Inflammatory macrophage treated with lipopolysaccharide for 1 hour (primary cell): ENCODE results near the gene GNG8.

Experiments
- DNase-seq, 2 donors: peaks; one replicate each; pipeline ENCODE4 v3.0.0-alpha.2; 2020 to 2022

GNG8 gene

GRCh38 chr19:46616631-46617322 lies 19.2 kb downstream of the GNG8 start:
- peak in 1 of 2 donors; percentile 40 for DNase-seq

- DNase-seq: no peak
These were observed 20.0 kb downstream of the GNG8 start for GRCh38 chr19:46615966-46616365.

- DNase-seq: peak; percentile 64 to 94
These were observed 21.8 kb downstream of the GNG8 start for GRCh38 chr19:46614114-46614722.

GRCh38 chr19:46613525-46613924 lies 22.5 kb downstream of the GNG8 start:
- DNase-seq: no peak

GRCh38 chr19:46611776-46612175 lies 24.2 kb downstream of the GNG8 start:
- DNase-seq: no peak

GRCh38 chr19:46610851-46611770 lies 24.9 kb downstream of the GNG8 start:
- DNase-seq: peak in 1 of 2 donors; percentile 23

GRCh38 chr19:46610413-46610775 lies 25.6 kb downstream of the GNG8 start:
- DNase-seq: no peak

- DNase-seq: no peak
These were observed 26.2 kb downstream of the GNG8 start for GRCh38 chr19:46609511-46610412.

- DNase-seq: no peak
These were observed 27.2 kb downstream of the GNG8 start for GRCh38 chr19:46608581-46609345.

- DNase-seq: no peak
These were observed 27.8 kb downstream of the GNG8 start for GRCh38 chr19:46608178-46608577.

GRCh38 chr19:46607448-46607841 lies 28.6 kb downstream of the GNG8 start:
- DNase-seq: no peak

- no peak for DNase-seq
These were observed 29.1 kb downstream of the GNG8 start for GRCh38 chr19:46606681-46607447.

- no peak for DNase-seq
These were observed 30.0 kb downstream of the GNG8 start for GRCh38 chr19:46606019-46606418.

- DNase-seq: no peak
These were observed 30.6 kb downstream of the GNG8 start for GRCh38 chr19:46605356-46605821.

GRCh38 chr19:46604781-46605355 lies 31.1 kb downstream of the GNG8 start:
- no peak for DNase-seq

GRCh38 chr19:46603752-46604231 lies 32.2 kb downstream of the GNG8 start:
- no peak for DNase-seq

GRCh38 chr19:46603195-46603637 lies 32.8 kb downstream of the GNG8 start:
- DNase-seq: no peak

- no peak for DNase-seq
These were observed 33.4 kb downstream of the GNG8 start for GRCh38 chr19:46602392-46603194.
